ENCODE data around the gene CSGALNACT2.

The CSGALNACT2 gene

DNA sequence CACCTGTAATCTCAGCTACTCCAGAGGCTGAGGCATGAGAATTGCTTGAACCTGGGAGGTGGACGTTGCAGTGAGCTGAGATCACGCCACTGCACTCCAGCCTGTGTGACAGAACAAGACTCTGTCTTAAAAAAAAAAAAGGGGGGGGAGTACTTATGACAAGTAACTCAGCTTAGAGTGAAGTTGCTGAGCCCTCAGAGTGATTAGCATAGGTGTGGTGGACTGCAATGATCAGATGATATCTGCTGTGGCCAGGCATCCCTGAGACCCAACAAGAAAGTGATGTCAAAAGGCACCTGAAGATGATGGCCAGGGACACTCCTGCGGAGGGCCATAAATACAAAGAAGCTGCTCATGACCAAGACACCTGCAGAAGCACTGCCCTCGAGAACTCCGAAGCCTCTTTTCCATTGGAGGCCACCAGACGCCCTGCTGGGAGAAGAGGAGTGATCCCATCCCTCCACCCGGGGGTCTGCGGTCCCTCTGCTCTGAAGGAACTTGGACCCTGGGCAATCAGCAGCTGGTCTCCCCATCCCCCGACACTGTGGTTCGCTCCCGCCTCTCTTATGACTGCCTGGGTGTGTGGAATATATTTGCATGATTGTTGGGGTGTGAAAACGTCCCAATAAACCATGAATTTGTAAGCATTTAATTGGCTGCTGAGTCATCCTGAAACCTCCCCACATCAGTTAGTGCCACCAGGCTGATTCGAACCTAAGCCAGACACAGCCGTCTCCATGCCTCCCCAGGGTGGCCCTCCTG is 82.6 kb downstream of the CSGALNACT2 start:
- TF ChIP-seq CTCF (IDR thresholded peaks at IDR 0.05; ENCODE audit: low read depth, low read length) = no peak
- DNase-seq (ENCODE audit: extremely low read depth, low read depth) = no peak

GRCh38 chr10:43221419-43222209 is 83.4 kb downstream of the CSGALNACT2 start:
- DNase-seq (ENCODE audit: extremely low read depth, low read depth) = no peak
- no peak; the same call in 1 of the 2 replicates for TF ChIP-seq CTCF (IDR thresholded peaks at IDR 0.05; ENCODE audit: low read depth, low read length)

DNA sequence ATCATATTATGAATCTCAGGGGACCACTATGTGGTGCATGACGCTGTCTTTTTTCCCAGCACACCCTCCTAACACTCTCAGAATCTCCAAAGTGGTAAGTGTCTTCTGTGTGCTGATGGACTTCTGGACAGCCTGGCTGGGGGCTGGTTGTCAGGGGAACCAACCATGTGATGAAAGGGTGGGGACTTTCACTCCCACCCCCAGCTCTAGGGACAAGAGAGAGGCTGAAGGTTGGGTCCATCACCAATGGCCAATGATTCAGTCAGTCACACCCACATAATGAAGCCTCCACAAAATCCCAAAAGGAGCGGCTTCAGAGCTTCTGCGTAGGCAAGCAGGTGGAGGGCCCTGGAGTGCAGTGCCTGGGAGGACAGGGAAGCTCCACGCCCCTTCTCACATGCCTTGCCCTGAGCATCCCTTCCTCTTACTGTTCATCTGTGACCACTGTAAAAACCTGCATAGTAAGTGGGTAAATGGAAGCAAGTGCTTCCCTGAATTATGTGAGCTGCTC is 84.0 kb downstream of the CSGALNACT2 start:
- no peak for DNase-seq (ENCODE audit: extremely low read depth, low read depth)

DNA sequence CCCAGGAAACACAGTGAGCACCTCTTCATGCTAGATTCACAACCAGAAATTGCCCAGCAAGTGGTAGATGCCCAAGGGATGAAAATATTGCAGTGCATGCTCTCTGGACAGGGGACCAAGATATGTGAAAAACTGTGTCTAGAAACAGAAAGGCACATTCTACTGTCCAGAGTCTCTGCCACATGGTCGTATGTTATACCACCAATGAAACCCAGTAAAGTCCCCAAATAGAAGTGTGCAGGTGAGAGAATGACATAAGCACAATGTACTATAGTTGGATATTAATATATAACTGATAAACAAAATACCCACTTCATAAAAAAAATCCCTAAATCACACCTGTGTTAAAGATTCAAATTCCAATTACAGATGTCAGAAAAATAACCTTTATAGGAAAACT is 84.8 kb downstream of the CSGALNACT2 start:
- DNase-seq (ENCODE audit: extremely low read depth, low read depth) = no peak
- TF ChIP-seq CTCF (IDR thresholded peaks at IDR 0.05; ENCODE audit: low read depth, low read length) = no peak

More for the DNA sequence above, 84.0 kb downstream of the CSGALNACT2 start:
- TF ChIP-seq CTCF (IDR thresholded peaks at IDR 0.05; ENCODE audit: low read depth, low read length) = no peak

- DNase-seq (ENCODE audit: extremely low read depth, low read depth) = no peak
- no peak for TF ChIP-seq CTCF (IDR thresholded peaks at IDR 0.05; ENCODE audit: low read depth, low read length)
Measured at GRCh38 chr10:43224321-43224720, 86.1 kb downstream of the CSGALNACT2 start.

DNA sequence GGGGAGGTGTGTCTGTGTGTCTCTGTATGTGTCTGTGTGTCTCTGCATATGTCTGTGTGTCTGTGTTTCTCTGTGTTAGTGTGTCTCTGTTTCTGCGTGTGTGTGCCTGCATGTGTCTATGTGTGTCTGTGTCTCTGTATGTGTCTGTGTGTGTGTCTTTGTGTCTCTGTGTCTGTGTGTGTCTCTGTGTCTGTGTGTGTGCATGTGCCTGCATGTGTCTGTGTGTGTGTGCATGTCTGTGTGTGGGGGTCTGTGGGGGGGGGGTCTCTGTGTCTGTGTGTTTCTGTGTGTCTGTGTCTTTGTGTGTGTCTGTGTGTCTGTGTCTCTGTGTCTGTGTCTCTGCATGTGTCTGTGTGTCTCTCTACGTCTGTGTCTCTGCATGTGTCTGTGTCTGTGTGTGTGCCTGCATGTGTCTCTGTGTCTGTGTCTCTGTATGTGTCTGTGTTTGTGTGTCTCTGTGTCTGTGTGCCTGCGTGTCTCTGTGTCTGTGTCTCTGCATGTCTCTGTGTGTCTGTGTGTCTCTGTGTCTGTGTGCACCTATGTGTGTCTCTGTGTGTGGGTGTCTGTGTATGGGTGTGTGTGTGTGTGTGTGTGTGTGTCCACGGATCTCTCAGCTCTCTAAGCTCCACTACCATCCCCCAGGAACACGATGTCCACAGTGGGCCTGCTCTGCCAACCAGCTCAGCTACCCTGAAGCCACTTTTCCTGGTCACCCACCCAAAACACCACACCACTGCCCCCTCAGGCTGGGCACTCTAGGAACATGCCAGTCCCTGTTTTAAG is 87.0 kb downstream of the CSGALNACT2 start:
- no peak for TF ChIP-seq CTCF (IDR thresholded peaks at IDR 0.05; ENCODE audit: low read depth, low read length)
- DNase-seq (ENCODE audit: extremely low read depth, low read depth) = no peak

Data from AG09319 (cell line).